A549 treated with GW870086 at 1 μM for 4 hours (cell line): ENCODE data around the gene SLITRK3. TPM values are rescaled to one million over a fixed set of nuclear protein-coding genes. Genes with fewer than 3 reads are reported as not detected.

Experiments used
- total RNA-seq: library from RNA; stranded (reverse); fragments of 200-300 nt; extraction: Qiagen RNA extraction; gene quantifications from 5 replicates; pipeline ENCODE4 v1.2.3, GENCODE V29; 2022; ENCODE audit warnings: low read depth

The SLITRK3 gene, protein sequence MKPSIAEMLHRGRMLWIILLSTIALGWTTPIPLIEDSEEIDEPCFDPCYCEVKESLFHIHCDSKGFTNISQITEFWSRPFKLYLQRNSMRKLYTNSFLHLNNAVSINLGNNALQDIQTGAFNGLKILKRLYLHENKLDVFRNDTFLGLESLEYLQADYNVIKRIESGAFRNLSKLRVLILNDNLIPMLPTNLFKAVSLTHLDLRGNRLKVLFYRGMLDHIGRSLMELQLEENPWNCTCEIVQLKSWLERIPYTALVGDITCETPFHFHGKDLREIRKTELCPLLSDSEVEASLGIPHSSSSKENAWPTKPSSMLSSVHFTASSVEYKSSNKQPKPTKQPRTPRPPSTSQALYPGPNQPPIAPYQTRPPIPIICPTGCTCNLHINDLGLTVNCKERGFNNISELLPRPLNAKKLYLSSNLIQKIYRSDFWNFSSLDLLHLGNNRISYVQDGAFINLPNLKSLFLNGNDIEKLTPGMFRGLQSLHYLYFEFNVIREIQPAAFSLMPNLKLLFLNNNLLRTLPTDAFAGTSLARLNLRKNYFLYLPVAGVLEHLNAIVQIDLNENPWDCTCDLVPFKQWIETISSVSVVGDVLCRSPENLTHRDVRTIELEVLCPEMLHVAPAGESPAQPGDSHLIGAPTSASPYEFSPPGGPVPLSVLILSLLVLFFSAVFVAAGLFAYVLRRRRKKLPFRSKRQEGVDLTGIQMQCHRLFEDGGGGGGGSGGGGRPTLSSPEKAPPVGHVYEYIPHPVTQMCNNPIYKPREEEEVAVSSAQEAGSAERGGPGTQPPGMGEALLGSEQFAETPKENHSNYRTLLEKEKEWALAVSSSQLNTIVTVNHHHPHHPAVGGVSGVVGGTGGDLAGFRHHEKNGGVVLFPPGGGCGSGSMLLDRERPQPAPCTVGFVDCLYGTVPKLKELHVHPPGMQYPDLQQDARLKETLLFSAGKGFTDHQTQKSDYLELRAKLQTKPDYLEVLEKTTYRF
- total RNA-seq: not detected in 5 replicates

DNA sequence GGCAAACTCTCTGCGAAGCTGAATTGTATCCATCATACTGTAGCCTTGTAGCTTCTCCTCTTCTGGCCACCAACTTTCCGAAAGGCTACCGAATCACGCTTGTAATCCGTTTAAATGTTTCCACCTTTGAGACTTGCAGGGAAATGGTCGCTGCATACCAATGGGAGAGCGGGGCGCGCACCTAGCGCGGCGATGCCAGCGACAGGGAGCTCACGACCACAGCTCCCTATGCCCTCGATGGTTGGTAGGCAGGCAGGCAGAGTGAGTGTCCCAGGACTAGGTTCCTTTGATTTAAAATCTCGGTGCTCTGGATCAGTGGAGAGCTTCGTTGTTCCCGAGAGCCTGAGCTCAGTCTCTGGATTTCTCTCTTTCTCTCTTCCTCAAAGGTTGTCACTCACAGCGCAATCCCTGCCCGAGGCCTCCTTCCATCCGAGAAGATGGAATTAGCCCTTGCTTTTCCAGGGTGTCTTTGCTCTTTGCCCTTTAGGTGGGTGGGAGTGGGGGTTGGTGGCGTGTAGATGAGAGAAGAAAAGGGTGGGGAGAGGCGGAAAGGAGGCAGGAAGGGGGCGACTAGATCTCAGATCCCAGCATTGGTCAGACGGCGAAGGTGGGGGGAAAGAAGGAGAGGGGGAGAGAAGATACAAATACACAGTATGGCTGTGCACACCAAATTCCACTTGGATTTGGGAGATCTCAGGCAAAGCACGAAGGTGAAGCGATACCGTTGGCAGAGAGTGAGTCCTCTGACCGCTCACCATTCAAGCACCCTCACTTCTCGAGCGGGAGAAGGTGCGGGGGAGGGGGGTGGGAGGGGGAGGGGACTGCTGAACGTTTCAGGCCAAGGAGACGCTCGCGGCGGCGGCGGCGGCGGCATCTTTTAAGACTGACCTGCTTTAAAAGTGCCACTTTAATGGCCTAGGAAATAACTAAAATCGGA, at the start of gene SLITRK3:
TSS of gene SLITRK3 (minus strand) at position 745 of the 937 bp plus-strand sequence. CDS start 5,554 bp downstream, outside the sequence.

Other genes with a start within 250 kb of the SLITRK3 start
- gene SI, start 117.9 kb downstream of the SLITRK3 start, total RNA-seq: not detected in 5 replicates